ENCODE results near the gene LUC7L.
"Not testable (repeated sequence)": the region's sequence is repeated elsewhere in the genome, so short reads cannot be mapped to it uniquely, and the experiment has no call there.

LUC7L gene

GRCh38 chr16:165539-166374 is 63.5 kb downstream of the LUC7L start, which contains the start of gene HBM:
Gene HBM (plus strand): TSS chr16:165978. CDS start chr16:165998, 20 bp downstream.
- DNase-seq (ENCODE audit: low read depth, low spot score), result no peak

DNA sequence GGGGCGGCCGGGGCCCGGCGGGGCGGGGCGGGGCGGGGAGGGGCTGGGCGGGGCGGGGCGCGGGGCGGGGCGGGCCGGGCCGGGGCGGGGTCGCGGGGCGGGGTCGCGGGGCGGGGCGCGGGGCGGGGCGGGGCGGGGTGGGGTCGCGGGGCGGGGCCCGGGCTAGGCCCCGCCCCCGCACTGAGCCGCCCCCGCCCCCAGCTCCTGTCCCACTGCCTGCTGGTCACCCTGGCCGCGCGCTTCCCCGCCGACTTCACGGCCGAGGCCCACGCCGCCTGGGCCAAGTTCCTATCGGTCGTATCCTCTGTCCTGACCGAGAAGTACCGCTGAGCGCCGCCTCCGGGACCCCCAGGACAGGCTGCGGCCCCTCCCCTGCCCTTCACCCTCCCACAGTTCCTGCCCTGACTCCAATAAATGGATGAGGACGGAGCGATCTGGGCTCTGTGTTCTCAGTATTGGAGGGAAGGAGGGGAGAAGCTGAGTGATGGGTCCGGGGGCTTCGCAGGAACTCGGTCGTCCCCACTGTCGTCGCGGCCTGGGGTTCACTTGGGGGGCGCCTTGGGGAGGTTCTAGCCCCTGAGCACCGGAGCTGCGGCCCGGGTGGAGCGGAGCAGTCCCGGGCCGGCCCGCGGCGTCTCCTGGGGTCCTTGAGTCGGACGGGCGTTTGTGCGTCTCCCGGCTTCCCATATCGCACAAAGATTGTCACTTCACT is 64.3 kb downstream of the LUC7L start:
- peak; percentile 61 for DNase-seq (ENCODE audit: low read depth, low spot score)

DNA sequence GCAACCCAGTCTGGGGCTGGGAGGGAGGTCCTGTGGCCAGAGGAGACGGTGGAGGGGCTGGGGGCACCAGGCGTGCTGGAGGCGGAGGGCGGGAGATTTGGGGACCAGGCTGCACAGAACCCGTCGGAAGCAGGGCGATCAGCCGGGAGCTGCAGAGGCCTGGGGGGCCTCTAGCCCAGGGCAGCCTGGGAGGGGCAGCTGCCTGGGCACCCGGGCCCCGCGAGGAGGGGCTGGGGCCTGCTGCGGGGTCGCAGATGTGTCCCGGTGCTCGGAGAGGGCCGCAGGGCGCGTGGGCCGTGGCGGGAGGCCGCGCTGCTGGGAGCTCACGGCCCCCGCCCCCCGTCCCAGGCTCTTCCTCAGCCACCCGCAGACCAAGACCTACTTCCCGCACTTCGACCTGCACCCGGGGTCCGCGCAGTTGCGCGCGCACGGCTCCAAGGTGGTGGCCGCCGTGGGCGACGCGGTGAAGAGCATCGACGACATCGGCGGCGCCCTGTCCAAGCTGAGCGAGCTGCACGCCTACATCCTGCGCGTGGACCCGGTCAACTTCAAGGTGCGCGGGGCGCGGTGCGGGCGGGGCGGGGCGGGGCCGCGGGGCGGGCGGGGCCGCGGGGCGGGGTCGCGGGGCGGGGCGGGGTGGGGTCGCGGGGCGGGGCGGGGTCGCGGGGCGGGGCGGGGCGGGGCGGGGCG is 65.0 kb downstream of the LUC7L start:
- not testable (repeated sequence) for DNase-seq (ENCODE audit: low read depth, low spot score)

- not testable (repeated sequence) for DNase-seq (ENCODE audit: low read depth, low spot score)
Observed at GRCh38 chr16:163696-164095, 65.6 kb downstream of the LUC7L start.

DNA sequence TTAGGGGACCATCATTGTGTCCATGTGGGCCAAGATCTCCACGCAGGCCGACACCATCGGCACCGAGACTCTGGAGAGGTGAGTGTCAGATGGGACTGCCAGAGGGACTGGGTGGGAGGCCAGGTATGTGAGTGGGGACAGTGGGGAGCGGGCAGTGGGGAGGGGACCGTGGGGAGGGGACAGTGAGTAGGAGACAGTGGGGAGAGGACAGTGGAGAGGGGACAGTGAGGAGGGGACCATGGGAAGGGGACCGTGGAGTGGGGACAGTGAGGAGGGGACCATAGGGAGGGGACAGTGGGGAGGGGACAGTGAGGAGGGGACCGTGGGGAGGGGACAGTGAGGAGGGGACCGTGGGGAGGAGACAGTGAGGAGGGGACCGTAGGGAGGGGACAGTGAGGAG is 66.1 kb downstream of the LUC7L start:
- DNase-seq (ENCODE audit: low read depth, low spot score), result not testable (repeated sequence)

DNA sequence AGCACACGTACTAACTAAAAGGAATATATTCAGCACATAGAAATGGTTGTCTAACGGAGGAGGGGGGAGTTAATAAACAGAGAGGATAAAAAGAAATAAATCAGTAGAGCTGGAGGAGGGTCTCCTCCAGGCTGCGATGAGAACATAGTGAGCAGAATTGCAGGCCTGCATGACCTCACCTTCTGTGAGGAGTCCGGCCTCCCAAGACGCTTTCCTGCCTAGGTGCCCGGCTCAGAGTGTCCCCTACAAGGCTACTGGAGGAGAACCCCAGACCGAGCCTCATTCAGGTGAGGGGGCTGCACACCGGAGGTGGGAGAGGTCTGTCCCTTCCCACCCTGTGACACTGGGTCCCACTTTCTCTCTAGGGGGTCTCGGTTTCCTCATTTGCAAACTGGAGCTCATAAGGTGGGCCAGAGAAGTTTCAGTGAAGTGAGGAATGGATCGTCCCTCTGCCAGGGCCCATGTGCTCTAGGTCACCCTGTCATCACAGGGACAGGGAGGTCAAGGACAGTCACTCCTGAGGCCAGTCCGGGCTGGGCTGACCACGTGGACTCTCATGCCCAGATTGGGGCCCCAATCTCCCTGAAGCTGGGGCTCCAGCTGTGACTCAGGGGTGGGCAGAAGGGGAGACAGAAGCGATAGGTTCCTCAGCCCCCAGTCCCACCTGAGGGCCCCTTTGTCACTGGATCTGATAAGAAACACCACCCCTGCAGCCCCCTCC is 66.8 kb downstream of the LUC7L start:
- DNase-seq (ENCODE audit: low read depth, low spot score), result no peak

DNA sequence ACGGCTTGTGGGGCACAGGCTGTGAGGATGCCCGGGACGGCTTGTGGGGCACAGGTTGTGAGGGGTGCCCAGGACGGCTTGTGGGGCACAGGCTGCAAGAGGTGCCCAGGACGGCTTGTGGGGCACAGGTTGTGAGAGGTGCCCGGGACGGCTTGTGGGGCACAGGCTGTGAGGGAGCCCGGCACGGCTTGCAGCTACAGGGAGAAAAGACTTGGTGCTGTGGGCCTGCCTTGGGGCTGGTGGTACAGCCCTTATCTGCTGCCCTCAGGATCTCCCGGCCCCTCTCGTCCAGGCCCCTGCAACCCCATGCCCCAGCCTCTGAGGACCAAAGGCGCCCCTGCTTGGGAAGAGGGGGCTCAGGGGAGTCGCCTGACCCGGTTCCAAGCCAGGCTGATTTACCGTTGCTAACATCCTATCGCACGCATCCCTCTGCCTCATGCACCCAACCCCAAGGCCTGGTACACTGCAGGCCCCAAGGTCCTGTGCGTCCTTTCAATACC is 68.5 kb downstream of the LUC7L start:
- DNase-seq (ENCODE audit: low read depth, low spot score), result no peak

DNA sequence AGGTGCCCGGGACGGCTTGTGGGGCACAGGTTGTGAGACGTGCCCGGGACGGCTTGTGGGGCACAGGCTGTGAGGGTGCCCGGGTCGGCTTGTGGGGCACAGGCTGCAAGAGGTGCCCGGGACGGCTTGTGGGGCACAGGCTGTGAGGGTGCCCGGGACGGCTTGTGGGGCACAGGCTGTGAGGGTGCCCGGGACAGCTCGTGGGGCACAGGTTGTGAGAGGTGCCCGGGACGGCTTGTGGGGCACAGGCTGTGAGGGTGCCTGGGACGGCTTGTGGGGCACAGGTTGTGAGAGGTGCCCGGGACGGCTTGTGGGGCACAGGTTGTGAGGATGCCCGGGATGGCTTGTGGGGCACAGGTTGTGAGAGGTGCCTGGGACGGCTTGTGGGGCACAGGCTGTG is 69.0 kb downstream of the LUC7L start:
- DNase-seq (ENCODE audit: low read depth, low spot score), result not testable (repeated sequence)

DNA sequence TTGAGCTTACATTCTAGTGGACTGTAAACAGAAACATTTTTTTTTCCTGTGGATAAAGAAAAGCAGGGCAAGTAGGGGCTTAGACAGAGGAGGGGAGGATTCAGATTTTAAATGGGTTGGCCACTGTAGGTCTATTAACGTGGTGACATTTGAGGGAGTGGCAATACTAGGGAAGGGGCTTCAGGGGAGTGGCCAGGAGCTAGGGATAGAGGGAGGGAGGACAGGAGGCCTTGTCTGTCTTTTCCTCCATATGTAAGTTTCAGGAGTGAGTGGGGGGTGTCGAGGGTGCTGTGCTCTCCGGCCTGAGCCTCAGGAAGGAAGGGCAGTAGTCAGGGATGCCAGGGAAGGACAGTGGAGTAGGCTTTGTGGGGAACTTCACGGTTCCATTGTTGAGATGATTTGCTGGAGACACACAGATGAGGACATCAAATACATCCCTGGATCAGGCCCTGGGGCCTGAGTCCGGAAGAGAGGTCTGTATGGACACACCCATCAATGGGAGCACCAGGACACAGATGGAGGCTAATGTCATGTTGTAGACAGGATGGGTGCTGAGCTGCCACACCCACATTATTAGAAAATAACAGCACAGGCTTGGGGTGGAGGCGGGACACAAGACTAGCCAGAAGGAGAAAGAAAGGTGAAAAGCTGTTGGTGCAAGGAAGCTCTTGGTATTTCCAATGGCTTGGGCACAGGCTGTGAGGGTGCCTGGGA is 70.0 kb downstream of the LUC7L start:
- DNase-seq (ENCODE audit: low read depth, low spot score), result no peak

- DNase-seq (ENCODE audit: low read depth, low spot score), result no peak
Observed at GRCh38 chr16:155031-155398, 74.2 kb downstream of the LUC7L start.

GRCh38 chr16:154217-155030 is 74.8 kb downstream of the LUC7L start:
- no peak for DNase-seq (ENCODE audit: low read depth, low spot score)

- DNase-seq (ENCODE audit: low read depth, low spot score), result not testable (repeated sequence)
Observed at GRCh38 chr16:153550-154216, 75.6 kb downstream of the LUC7L start.

- not testable (repeated sequence) for DNase-seq (ENCODE audit: low read depth, low spot score)
Observed at GRCh38 chr16:153129-153521, 76.1 kb downstream of the LUC7L start.

- no peak for DNase-seq (ENCODE audit: low read depth, low spot score)
Observed at GRCh38 chr16:152141-153128, 76.8 kb downstream of the LUC7L start, which contains the start of gene HBZ. Gene HBZ (plus strand): TSS chr16:152644. CDS start chr16:152910, 266 bp downstream.

DNA sequence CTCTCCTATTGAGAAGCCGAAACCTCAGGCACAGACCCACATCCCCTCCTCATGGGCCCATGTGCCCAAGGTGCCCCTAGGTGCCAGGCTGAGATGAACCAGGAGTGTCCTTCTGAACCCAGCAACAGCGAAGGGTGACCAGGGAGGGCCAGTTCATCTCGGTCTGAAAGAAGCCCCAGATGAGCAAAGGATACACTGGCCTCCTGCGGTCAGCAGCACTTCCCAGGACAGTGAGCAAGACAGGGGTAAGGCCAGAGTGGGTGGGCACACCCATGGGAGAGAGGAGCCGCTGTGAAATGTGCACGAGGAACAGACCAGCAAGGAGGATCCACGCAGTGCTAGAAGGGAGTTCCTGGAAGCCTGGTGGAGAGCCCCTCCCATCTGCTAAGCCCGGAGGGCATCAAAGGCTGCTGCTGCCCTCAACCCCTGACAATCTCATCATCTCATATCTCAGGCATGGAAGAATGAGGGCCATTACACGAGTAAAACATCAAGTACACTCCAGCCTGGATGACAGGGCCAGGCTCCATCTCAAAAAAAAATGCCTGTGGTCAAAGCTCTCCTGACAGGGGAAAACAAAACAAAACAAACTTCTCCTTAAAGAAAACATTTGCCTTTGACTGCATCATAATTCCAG is 80.1 kb downstream of the LUC7L start:
- no peak for DNase-seq (ENCODE audit: low read depth, low spot score)

DNA sequence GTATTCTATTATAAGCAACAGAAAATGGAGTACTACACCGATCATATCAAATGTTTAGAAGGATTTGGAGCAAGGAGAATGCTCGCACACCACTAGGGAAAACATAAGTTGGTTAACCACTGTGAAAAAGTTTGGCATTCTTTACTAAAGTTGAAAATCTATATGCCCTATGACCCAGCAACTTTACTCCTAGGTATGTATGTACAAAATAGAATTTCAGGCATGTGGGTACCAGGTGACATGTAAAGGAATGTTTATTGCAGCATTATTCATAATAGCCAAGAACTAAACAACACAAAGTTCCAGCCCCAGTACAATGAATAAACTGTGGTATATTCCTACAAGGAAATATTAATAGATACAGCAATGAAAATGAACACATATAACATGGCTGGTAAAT is 82.6 kb downstream of the LUC7L start:
- DNase-seq (ENCODE audit: low read depth, low spot score), result no peak

DNA sequence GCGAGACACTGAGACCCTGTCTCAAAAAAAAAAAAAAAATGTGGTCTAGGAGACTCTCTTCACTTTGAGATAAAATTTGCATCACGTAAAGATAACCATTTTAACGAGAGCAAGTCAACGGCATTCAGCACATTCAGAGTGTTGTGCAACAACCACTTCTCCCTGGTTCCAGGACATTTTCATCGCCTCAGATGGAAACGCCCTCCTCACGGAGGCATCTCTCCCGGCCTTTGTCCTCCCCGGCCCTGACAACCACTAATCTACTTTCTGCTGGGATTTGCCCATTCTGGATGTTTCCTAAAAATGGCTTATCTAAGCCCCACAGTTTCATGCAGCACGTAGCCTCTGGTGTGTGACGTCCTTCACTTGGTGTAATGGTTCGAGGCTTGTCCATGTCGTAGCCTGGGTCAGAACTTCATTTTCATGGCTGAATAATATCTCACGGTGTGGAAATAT is 84.4 kb downstream of the LUC7L start:
- no peak for DNase-seq (ENCODE audit: low read depth, low spot score)

Measured in ELF-1 (cell line).